ENCODE measurements around the gene PPP1R3E.
"Not testable (repeated sequence)": the region's sequence is repeated elsewhere in the genome, so short reads cannot be mapped to it uniquely, and the experiment has no call there.

The PPP1R3E gene

DNA sequence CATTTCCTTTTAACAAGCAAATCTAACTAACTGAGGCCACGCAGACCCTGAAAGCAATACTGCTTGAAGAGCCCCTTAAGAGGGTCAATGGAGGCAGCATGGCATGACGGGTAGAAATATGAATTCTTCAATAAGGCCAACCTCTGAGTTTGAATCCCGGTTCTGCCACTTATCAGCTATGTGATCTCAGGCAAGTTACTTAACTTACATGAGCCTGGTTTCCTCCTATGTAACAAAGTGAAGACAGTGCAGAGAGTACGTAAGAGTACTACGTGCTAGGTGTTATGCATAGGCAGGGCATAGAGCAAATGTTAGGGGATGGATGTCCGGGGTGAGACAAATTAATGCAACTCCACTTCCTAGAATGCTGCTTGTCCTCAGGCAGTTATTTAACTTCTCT is 21.4 kb downstream of the PPP1R3E start:
- DNase-seq (ENCODE audit: low read depth in 2 of 2), result no peak
- TF ChIP-seq, protein P1, sequence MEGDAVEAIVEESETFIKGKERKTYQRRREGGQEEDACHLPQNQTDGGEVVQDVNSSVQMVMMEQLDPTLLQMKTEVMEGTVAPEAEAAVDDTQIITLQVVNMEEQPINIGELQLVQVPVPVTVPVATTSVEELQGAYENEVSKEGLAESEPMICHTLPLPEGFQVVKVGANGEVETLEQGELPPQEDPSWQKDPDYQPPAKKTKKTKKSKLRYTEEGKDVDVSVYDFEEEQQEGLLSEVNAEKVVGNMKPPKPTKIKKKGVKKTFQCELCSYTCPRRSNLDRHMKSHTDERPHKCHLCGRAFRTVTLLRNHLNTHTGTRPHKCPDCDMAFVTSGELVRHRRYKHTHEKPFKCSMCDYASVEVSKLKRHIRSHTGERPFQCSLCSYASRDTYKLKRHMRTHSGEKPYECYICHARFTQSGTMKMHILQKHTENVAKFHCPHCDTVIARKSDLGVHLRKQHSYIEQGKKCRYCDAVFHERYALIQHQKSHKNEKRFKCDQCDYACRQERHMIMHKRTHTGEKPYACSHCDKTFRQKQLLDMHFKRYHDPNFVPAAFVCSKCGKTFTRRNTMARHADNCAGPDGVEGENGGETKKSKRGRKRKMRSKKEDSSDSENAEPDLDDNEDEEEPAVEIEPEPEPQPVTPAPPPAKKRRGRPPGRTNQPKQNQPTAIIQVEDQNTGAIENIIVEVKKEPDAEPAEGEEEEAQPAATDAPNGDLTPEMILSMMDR (IDR thresholded peaks at IDR 0.05; ENCODE audit: low read depth, low read length), result no peak
- no peak overlapping the region for H3K4me3 ChIP-seq (replicated peaks in 1 of 2; ENCODE audit: low read depth in 2 of 2, low read length in 2 of 2)

DNA sequence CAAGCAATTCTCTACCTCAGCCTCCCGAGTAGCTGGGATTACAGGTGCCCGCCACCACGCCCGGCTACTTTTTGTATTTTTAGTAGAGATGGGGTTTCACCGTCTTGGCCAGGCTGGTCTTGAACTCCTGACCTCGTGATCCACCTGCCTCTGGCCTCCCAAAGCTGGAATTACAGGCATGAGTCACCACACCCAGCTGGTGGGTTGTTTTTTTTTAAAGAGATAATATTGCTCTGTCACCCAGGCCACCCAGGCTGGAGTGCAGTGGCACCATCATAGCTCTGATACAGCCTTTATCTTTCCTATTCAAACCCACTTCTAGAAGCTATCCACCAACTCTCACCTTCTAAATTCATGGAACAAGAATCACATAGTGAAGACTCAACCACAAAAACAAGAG is 24.7 kb downstream of the PPP1R3E start:
- H3K4me3 ChIP-seq (replicated peaks in 1 of 2; ENCODE audit: low read depth in 2 of 2, low read length in 2 of 2); DNase-seq (ENCODE audit: low read depth in 2 of 2): not testable (repeated sequence)

DNA sequence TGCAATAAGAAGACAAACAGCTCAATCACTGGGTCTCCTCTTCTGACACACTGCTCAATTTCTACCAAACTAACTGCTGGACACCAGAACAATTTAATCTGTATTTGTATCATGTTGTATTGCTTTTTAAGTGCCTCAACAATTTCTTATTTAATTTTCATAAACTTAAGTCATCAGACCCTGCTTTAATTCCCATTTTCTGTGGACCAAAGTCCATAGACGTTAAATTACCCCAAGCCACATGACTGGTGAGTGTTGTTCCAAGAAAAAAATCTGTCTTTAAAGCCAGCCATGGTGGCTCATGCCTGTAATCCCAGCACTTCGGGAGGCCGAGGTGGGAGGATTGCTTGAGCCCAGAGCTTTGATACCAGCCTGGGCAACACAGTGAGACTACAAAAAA is 25.5 kb downstream of the PPP1R3E start:
- DNase-seq (ENCODE audit: low read depth in 2 of 2), result no peak
- TF ChIP-seq, protein P1 (IDR thresholded peaks at IDR 0.05; ENCODE audit: low read depth, low read length), result no peak
- H3K4me3 ChIP-seq (replicated peaks in 1 of 2; ENCODE audit: low read depth in 2 of 2, low read length in 2 of 2), result no peak overlapping the region

DNA sequence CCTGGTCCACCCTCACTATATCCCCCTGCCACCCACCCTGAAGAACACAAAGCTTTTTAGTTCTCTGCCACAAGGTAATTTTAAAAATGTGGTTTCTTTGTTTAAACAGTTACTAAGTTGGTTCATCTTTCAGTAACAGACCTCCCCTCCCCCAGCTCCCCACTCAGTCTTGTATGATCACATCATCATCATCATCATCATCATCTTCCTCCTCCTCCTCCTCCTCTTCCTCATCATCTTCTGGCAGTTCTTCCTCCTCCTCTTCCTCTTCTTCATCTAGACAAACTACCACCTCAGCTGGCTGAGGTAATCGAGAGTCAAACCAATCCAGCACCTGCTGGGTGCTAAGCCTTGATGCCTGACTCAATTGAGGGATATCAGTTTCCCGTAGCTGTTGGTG is 27.2 kb downstream of the PPP1R3E start:
- H3K4me3 ChIP-seq (replicated peaks in 1 of 2; ENCODE audit: low read depth in 2 of 2, low read length in 2 of 2), result no peak overlapping the region
- TF ChIP-seq, protein P1 (IDR thresholded peaks at IDR 0.05; ENCODE audit: low read depth, low read length), result no peak
- no peak for DNase-seq (ENCODE audit: low read depth in 2 of 2)

DNA sequence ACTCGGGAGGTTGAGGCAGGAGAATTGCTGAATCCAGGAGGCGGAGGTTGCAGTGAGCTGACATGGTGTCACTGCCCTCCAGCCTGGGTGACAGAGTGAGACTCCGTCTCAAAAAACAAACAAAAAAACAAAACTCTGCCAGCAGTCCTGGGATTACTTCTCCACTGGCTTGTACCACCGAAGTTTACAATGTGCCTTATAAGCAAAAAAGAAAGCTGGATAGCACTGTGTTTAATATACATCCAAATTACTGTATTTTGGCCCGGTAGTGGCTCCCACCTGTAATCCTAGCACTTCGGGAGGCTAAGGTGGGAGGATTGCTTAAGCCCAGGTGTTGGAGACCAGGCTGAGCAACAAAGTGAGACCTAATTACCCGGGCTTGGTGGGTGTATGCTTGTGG is 33.5 kb downstream of the PPP1R3E start:
- H3K4me3 ChIP-seq (replicated peaks in 1 of 2; ENCODE audit: low read depth in 2 of 2, low read length in 2 of 2), result no peak overlapping the region
- TF ChIP-seq, protein P1 (IDR thresholded peaks at IDR 0.05; ENCODE audit: low read depth, low read length), result no peak
- no peak for DNase-seq (ENCODE audit: low read depth in 2 of 2)

DNA sequence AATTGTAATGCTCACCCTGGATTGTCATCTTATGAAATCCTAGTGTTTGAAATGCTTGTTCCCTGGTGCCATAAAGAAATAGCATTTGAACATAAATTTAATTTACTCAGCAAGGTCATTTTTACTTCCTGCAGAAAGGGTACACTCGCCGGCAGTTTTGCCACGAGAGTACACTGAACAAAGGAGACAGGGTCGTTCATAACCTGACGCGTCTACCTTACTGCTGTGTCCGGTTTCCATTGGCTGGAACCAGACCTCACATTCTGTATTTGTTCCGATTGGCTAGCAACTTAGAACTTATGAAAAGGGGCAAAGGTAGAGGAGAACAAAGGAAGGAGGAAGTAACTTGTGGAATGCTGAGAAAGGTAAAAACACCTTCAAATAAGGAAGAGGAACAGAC is 41.8 kb downstream of the PPP1R3E start:
- not testable (repeated sequence) for H3K4me3 ChIP-seq (replicated peaks in 1 of 2; ENCODE audit: low read depth in 2 of 2, low read length in 2 of 2); DNase-seq (ENCODE audit: low read depth in 2 of 2)

DNA sequence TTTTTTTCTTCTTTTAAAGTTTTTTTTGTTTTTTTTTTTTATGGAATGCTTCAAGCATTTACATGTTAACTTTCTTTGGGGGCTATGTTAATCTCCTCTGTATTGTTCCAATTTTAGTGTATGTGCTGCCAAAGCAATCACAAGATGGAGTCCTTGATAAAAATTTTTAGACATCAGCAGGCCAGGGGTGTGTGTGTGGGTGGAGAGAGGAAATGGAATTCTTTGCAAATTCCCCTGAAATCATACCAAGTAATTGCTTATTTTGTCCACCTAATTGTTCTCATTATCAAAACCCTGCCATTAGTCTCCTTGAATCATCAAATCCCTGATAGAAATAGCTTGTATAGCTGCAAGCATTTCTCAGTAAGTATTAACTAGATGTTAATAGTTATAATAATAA is 43.2 kb downstream of the PPP1R3E start:
- DNase-seq (ENCODE audit: low read depth in 2 of 2), result no peak
- TF ChIP-seq, protein P1 (IDR thresholded peaks at IDR 0.05; ENCODE audit: low read depth, low read length), result no peak
- no peak overlapping the region for H3K4me3 ChIP-seq (replicated peaks in 1 of 2; ENCODE audit: low read depth in 2 of 2, low read length in 2 of 2)

DNA sequence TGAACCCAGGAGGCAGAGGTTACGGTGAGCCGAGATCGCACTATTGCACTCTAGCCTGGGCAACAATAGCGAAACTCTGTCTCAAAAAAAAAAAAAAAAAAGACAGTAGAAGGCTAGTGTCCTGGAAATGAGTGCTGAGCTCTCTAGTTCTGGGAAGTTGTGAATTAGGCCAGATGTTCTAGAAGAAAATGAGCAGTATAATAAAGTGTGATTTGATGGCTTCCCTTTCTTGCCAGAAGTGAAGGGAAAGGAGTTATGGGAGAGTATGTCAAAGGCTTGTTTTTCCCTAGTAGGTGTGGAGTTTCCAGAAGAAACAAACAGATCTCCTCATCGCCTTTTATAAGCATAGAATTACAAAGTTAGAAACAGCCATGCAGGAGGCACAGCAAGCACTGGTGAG is 44.4 kb downstream of the PPP1R3E start:
- H3K4me3 ChIP-seq (replicated peaks in 1 of 2; ENCODE audit: low read depth in 2 of 2, low read length in 2 of 2), result no peak overlapping the region
- TF ChIP-seq, protein P1 (IDR thresholded peaks at IDR 0.05; ENCODE audit: low read depth, low read length), result no peak
- DNase-seq (ENCODE audit: low read depth in 2 of 2), result no peak
